Measurements from ENCODE around the gene NAV1. TPM values are rescaled to one million over a fixed set of nuclear protein-coding genes. Genes with fewer than 3 reads are reported as not detected.

NAV1 gene
- total and polyA plus RNA-seq, 2 of the 8 experiments (the other 6 are each of a cell fraction or from before 2014, with no cell fraction given), result 9.9 to 42.7 TPM

- FAIRE-seq (no peak), DNase-seq (ENCODE audit: low read depth in 1 of 2, low spot score in 2 of 2) (no peak)
- Histone ChIP-seq H2BK15ac (ENCODE audit: low read length) (no peak overlapping the region), H3K23me2 (ENCODE audit: low read depth, low read length) (peaks cover 8% of the 10 kb centered on the region), H3K79me2 (ENCODE audit: control insufficient read depth in 1 of 2, insufficient read depth in 2 of 2, low read length in 2 of 2) (no peaks in the 10 kb centered on the region), H2BK120ac (replicated peaks; ENCODE audit: low read depth, low read length) (no peak overlapping the region), H3K79me1 (ENCODE audit: low read depth, low read length) (no peaks in the 10 kb centered on the region), H3K4me2 (ENCODE audit: insufficient read depth in 1 of 2, low read depth in 2 of 2, low read length in 2 of 2) (peak overlapping the region in 1 of 2 experiments; percentile 68; a peak in 2 of 4 replicates), H3K4ac (replicated peaks; ENCODE audit: insufficient read length, low read depth, low read length) (no peak overlapping the region), H4K8ac (ENCODE audit: extremely low read depth, insufficient read depth, low read length) (no peak overlapping the region), H3K56ac (replicated peaks; ENCODE audit: insufficient read length, low read depth, low read length) (no peak overlapping the region), H2AFZ (ENCODE audit: low read length) (no peak overlapping the region), H2BK5ac (ENCODE audit: low read depth, low read length) (no peak overlapping the region), H3K9me3 (ENCODE audit: insufficient read depth in 2 of 2, low read depth in 1 of 2, low read length in 1 of 2) (no peaks in the 10 kb centered on the region), H3K27me3 (replicated peaks in 1 of 4; ENCODE audit: control insufficient read depth in 3 of 4, extremely low read depth in 1 of 4, insufficient read depth in 3 of 4, low read length in 3 of 4) (peaks cover 3 to 32% (median 21%) of the 10 kb centered on the region in 4 experiments), H3K27ac (ENCODE audit: low read depth, low read length) (no peak overlapping the region), H3K23ac (ENCODE audit: insufficient read length) (no peak overlapping the region), H3K36me3 (ENCODE audit: control insufficient read depth in 2 of 4, insufficient read depth in 4 of 4, low read length in 3 of 4) (no peaks in the 10 kb centered on the region), H4K5ac (ENCODE audit: insufficient read length, low read depth, low read length) (no peak overlapping the region), H4K91ac (replicated peaks; ENCODE audit: insufficient read length, low read length) (no peak overlapping the region), H3K9ac (replicated peaks in 1 of 4; ENCODE audit: extremely low read depth in 1 of 4, low read depth in 3 of 4, low read length in 3 of 4) (no peak overlapping the region; a peak in 2 of 7 replicates), H3K18ac (ENCODE audit: extremely low read depth, low read length) (no peak overlapping the region), H2AK5ac (ENCODE audit: low read depth, low read length) (no peak overlapping the region; the same call in 1 of the 2 replicates), H3K14ac (ENCODE audit: insufficient read length) (no peak overlapping the region), H2BK20ac (ENCODE audit: low read length) (no peak overlapping the region), H4K20me1 (replicated peaks in 1 of 2; ENCODE audit: control insufficient read depth in 1 of 2, insufficient read depth in 2 of 2, low read length in 2 of 2) (no peaks in the 10 kb centered on the region), H3K4me1 (replicated peaks in 1 of 4; ENCODE audit: control insufficient read depth in 3 of 4, insufficient read depth in 4 of 4, low read length in 3 of 4) (peaks cover 13 to 34% (median 25%) of the 10 kb centered on the region in 4 experiments), H2BK12ac (ENCODE audit: low read depth, low read length) (peak overlapping the region; percentile 41; the same call in 1 of the 2 replicates), H3K4me3 (ENCODE audit: extremely low read depth in 1 of 4, insufficient read depth in 2 of 4, low read depth in 3 of 4, low read length in 4 of 4) (no peak overlapping the region)
- POLR2A ChIA-PET (ENCODE audit: partially characterized antibody), result interaction anchor here (1.3 to 6.9 kb wide), 6 partner anchors 9 to 128 kb away, joined by 3 to 52 read pairs (median 4); no protein-coding TSS in a partner anchor
- 87% methylated on average over 3 of the region's 3 CpGs; no CpG with 5 or more reads in 1 of the 2 experiments for WGBS, 2 experiments (ENCODE audit: extremely low coverage in 1 of 2, insufficient coverage in 1 of 2, insufficient read length in 1 of 2, insufficient replicate concordance in 2 of 2, low coverage in 1 of 2, low lambda C conversion rate in 2 of 2, missing lambda C conversion rate in 1 of 2)
- CTCF ChIA-PET (ENCODE audit: partially characterized antibody), result interaction anchor here (1.4 to 27.5 kb wide), 5 partner anchors 9 to 216 kb away, joined by 4 to 929 read pairs (median 26); partner anchors contain the start of gene NAV1
- TF ChIP-seq CBX5 (IDR thresholded peaks at IDR 0.05; ENCODE audit: low read depth, low read length) (no peak), JUND (IDR thresholded peaks at IDR 0.05; ENCODE audit: low read length) (no peak), TCF12 (IDR thresholded peaks at IDR 0.05; ENCODE audit: low read depth, low read length) (no peak), MAFK (IDR thresholded peaks at IDR 0.05; ENCODE audit: low read depth, low read length) (no peak), CREB1 (IDR thresholded peaks at IDR 0.05) (no peak), TEAD4 (IDR thresholded peaks at IDR 0.05; ENCODE audit: low read depth, low read length) (no peak), CEBPB (IDR thresholded peaks at IDR 0.05; ENCODE audit: low read depth, low read length) (no peak), JUN (IDR thresholded peaks at IDR 0.05; ENCODE audit: low read depth, low read length) (no peak), KDM1A (IDR thresholded peaks at IDR 0.05; ENCODE audit: borderline replicate concordance, low read length) (no peak), SP4 (IDR thresholded peaks at IDR 0.05; ENCODE audit: low read length) (no peak), YY1 (IDR thresholded peaks at IDR 0.05; ENCODE audit: low read depth, low read length) (no peak), ZNF274 (IDR thresholded peaks at IDR 0.05; ENCODE audit: borderline replicate concordance, extremely low read depth, low read length) (no peak), CBX8 (IDR thresholded peaks at IDR 0.05; ENCODE audit: borderline replicate concordance, low read depth, low read length) (no peak), SRF (IDR thresholded peaks at IDR 0.05; ENCODE audit: low read depth, low read length) (no peak)
- TF ChIP-seq, protein P1, sequence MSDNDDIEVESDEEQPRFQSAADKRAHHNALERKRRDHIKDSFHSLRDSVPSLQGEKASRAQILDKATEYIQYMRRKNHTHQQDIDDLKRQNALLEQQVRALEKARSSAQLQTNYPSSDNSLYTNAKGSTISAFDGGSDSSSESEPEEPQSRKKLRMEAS (IDR thresholded peaks at IDR 0.05), result no peak
Measured at GRCh38 chr1:201504179-201504631, 34.7 kb upstream of the NAV1 start.

Data from H1 (cell line).